Panc1 (cell line): ENCODE data around the gene IFT27. TPM values are rescaled to one million over a fixed set of nuclear protein-coding genes. Genes with fewer than 3 reads are reported as not detected.

Experiments used
- ATAC-seq: fragments of 200-7000 bp; cut with Tn5 transposase; 2 replicates; pipeline ENCODE4 v1.9.1; 2020; ENCODE audit warnings: mild to moderate bottlenecking, moderate library complexity
- BruUV-seq: library from RNA; stranded (reverse); fragments of 400-500 nt; replicated peaks from 2 replicates; lab custom pipeline; 2021; lab: Mats Ljungman, UMichigan
- CTCF ChIA-PET: fragments of 300-600 bp; sonication (Branson Sonifier 250); formaldehyde crosslinking; loops from one replicate; lab custom pipeline; 2022; ENCODE audit warnings: antibody characterized with exemption; lab: Charles Lee
- POLR2A ChIA-PET: fragments of 300-600 bp; sonication (Branson Sonifier 250); formaldehyde crosslinking; loops from one replicate; lab custom pipeline; 2022; ENCODE audit warnings: antibody characterized with exemption; lab: Charles Lee
- DNase-seq: peaks from one replicate; pipeline ENCODE4 v3.0.0-alpha.2; 2010; ENCODE audit warnings: low read depth, low spot score
- H3K27ac ChIP-seq: 2 replicates; pipeline ENCODE4 v1.5.1; 2011; ENCODE audit warnings: mild to moderate bottlenecking, low read length, inconsistent platforms
- H3K27me3 ChIP-seq: fragments of 200-500 bp; sonication (Bioruptor generic); 2 replicates; pipeline ENCODE4 v1.6.0; 2014; ENCODE audit warnings: low read length, inconsistent platforms; ENCODE audit not compliant: control insufficient read depth, insufficient read depth
- H3K36me3 ChIP-seq: fragments of 200-500 bp; sonication (Bioruptor generic); 2 replicates; pipeline ENCODE4 v1.5.1; 2014; ENCODE audit warnings: inconsistent platforms, mild to moderate bottlenecking, low read length, moderate library complexity; ENCODE audit not compliant: control insufficient read depth, insufficient read depth
- H3K4me1 ChIP-seq: 2 replicates; pipeline ENCODE4 v1.5.1; 2011; ENCODE audit warnings: inconsistent platforms, mild to moderate bottlenecking, low read length, moderate library complexity; ENCODE audit not compliant: control insufficient read depth, insufficient read depth
- H3K4me3 ChIP-seq, 2 experiments: 2 replicates each; pipeline ENCODE4 v1.5.1; 2011 to 2012; ENCODE audit warnings: low read depth in 2 of 2, low read length in 2 of 2, mild to moderate bottlenecking in 2 of 2, inconsistent platforms in 1 of 2, moderate library complexity in 1 of 2
- H3K9me3 ChIP-seq: fragments of 200-500 bp; sonication (Bioruptor generic); 2 replicates; pipeline ENCODE4 v1.5.1; 2014; ENCODE audit warnings: low read depth, mild to moderate bottlenecking, inconsistent platforms, low read length, moderate library complexity; ENCODE audit not compliant: control insufficient read depth, insufficient read depth
- CTCF ChIP-seq: fragments of 450-650 bp; IDR thresholded peaks from 2 replicates; pipeline ENCODE4 v1.5.1; 2017; ENCODE audit warnings: mild to moderate bottlenecking
- POLR2AphosphoS5 ChIP-seq: IDR thresholded peaks from 2 replicates; pipeline ENCODE4 v1.6.1; 2012; ENCODE audit warnings: mild to moderate bottlenecking, low read depth, low read length, moderate library complexity
- REST ChIP-seq, 2 experiments: IDR thresholded peaks; 2 replicates each; pipeline ENCODE4 v1.6.1; 2011 to 2012; ENCODE audit warnings: low read depth in 2 of 2, control low read depth in 1 of 2, low read length in 1 of 2, mild to moderate bottlenecking in 1 of 2, moderate library complexity in 1 of 2; ENCODE audit not compliant: insufficient read depth in 1 of 2
- SIN3A ChIP-seq: IDR thresholded peaks from 2 replicates; pipeline ENCODE4 v1.6.1; 2012; ENCODE audit warnings: low read depth, mild to moderate bottlenecking, low read length, moderate library complexity, borderline replicate concordance; ENCODE audit not compliant: insufficient read depth
- TCF7L2 ChIP-seq: IDR thresholded peaks from 2 replicates; pipeline ENCODE4 v1.6.1; 2011; ENCODE audit warnings: mild to moderate bottlenecking, low read depth, low read length, inconsistent platforms
- in situ Hi-C: cut with HindIII; loops from 2 replicates; pipeline ENCODE4 v1.10.0; 2016; ENCODE audit warnings: low sequenced_read_pairs, low pct_unique_long_range_greater_than_20kb
- intact Hi-C: fragments of 100-400 bp; cut with micrococcal nuclease; formaldehyde crosslinking; loops from one replicate; pipeline ENCODE4 v1.10.0; 2022; ENCODE audit not compliant: unreplicated experiment
- total RNA-seq: library from RNA; stranded (reverse); gene quantifications from one replicate; pipeline ENCODE4 v1.2.1, GENCODE V29; 2021; ENCODE audit not compliant: unreplicated experiment

IFT27 gene
- total RNA-seq, 1 experiment from 2014 or later, result 44.4 TPM

GRCh38 chr22:36743011-36743410, 32.9 kb downstream of the IFT27 start:
- CTCF ChIA-PET, result no interaction called here
- Histone ChIP-seq H3K36me3 (no peaks in the 10 kb centered on the region), H3K9me3 (no peaks in the 10 kb centered on the region), H3K4me1 (no peaks in the 10 kb centered on the region), H3K27ac (no peak overlapping the region), H3K27me3 (no peaks in the 10 kb centered on the region), H3K4me3 (no peak overlapping the region)
- TF ChIP-seq POLR2AphosphoS5 (no peak), CTCF (no peak), TCF7L2 (no peak), SIN3A (no peak), REST (IDR thresholded peaks at IDR 0.05; ENCODE audit: insufficient read depth in 1 of 2, low read depth in 2 of 2, low read length in 1 of 2) (no peak)
- in situ Hi-C loops (no loop called here), intact Hi-C loops (no loop called here)
- BruUV-seq, result no TSS peak
- DNase-seq, result no peak
- no peak for ATAC-seq
- POLR2A ChIA-PET, result no interaction called here

- ATAC-seq (no peak), DNase-seq (no peak)
- Histone ChIP-seq H3K27ac (no peak overlapping the region), H3K36me3 (no peaks in the 10 kb centered on the region), H3K9me3 (no peaks in the 10 kb centered on the region), H3K4me3 (no peak overlapping the region), H3K27me3 (no peaks in the 10 kb centered on the region), H3K4me1 (no peaks in the 10 kb centered on the region)
- no TSS peak for BruUV-seq
- TF ChIP-seq TCF7L2, result no peak
- no peak for TF ChIP-seq POLR2AphosphoS5
- no peak for TF ChIP-seq CTCF
- no peak for TF ChIP-seq SIN3A
- TF ChIP-seq REST (IDR thresholded peaks at IDR 0.05; ENCODE audit: insufficient read depth in 1 of 2, low read depth in 2 of 2, low read length in 1 of 2), result no peak
- in situ Hi-C loops (no loop called here), intact Hi-C loops (no loop called here)
- POLR2A ChIA-PET, result no interaction called here
- CTCF ChIA-PET, result no interaction called here
These were observed 34.0 kb downstream of the IFT27 start for GRCh38 chr22:36741968-36742367.
